Spleen (tissue), 11 donors: ENCODE results near the gene CASP5. TPM values are rescaled to one million over a fixed set of nuclear protein-coding genes. Genes with fewer than 3 reads are reported as not detected.
A peak's percentile ranks its signal among the peaks of the same experiment; 100 is the strongest.

Experiments
- DNase-seq: peaks from one replicate; pipeline ENCODE4 v3.0.0-alpha.2; 2020
- H3K27ac ChIP-seq, 8 donors: fragments of 200-600 bp; sonication (generic) in 7 of 8; 1 replicate in 4 of 8; 2 replicates in 4 of 8; pipeline versions ENCODE4 v1.5.0 to v1.8.0; 2016 to 2021; ENCODE audit warnings: inconsistent platforms in 4 of 8, mild to moderate bottlenecking in 4 of 8, moderate library complexity in 1 of 8
- H3K27me3 ChIP-seq, 7 donors: fragments of 200-600 bp; sonication (generic) in 6 of 7; replicated peaks in 1 of 7; 1 replicate in 4 of 7; 2 replicates in 3 of 7; pipeline versions ENCODE4 v1.5.0 to v1.8.0; 2016 to 2021; ENCODE audit warnings: inconsistent platforms in 3 of 7, mild to moderate bottlenecking in 1 of 7
- H3K36me3 ChIP-seq, 6 donors: fragments of 200-600 bp; sonication (generic) in 5 of 6; 1 replicate in 4 of 6; 2 replicates in 2 of 6; pipeline versions ENCODE4 v1.5.0 to v1.8.0; 2016 to 2021; ENCODE audit warnings: inconsistent platforms in 2 of 6
- H3K4me1 ChIP-seq, 6 donors: fragments of 200-600 bp; sonication (generic) in 5 of 6; 1 replicate in 3 of 6; 2 replicates in 3 of 6; pipeline versions ENCODE4 v1.5.0 to v1.8.0; 2016 to 2021; ENCODE audit warnings: inconsistent platforms in 3 of 6
- H3K4me3 ChIP-seq, 8 donors: fragments of 200-600 bp; sonication (generic) in 7 of 8; 1 replicate in 4 of 8; 2 replicates in 4 of 8; pipeline versions ENCODE4 v1.5.0 to v1.8.0; 2016 to 2021; ENCODE audit warnings: inconsistent platforms in 4 of 8, mild to moderate bottlenecking in 4 of 8, moderate library complexity in 2 of 8
- H3K9me3 ChIP-seq, 8 donors: fragments of 200-600 bp; sonication (generic) in 7 of 8; 1 replicate in 4 of 8; 2 replicates in 4 of 8; pipeline versions ENCODE4 v1.5.0 to v1.8.0; 2016 to 2021; ENCODE audit warnings: inconsistent platforms in 4 of 8
- CTCF ChIP-seq, 11 experiments: fragments of 200-600 bp in 7 of 11; fragments of 450-650 bp in 4 of 11; sonication (generic) in 4 of 11; IDR thresholded peaks in 8 of 11; conservative IDR thresholded peaks in 3 of 11; 1 replicate in 7 of 11; 2 replicates in 4 of 11; pipeline versions ENCODE4 v1.4.0 to v1.8.0; 2016 to 2021; ENCODE audit warnings: antibody characterized with exemption in 11 of 11, inconsistent platforms in 4 of 11, mild to moderate bottlenecking in 1 of 11
- POLR2A ChIP-seq, 3 donors: fragments of 450-650 bp; IDR thresholded peaks; one replicate each; pipeline ENCODE4 v1.5.1; 2017; ENCODE audit warnings: antibody characterized with exemption in 3 of 3, mild to moderate bottlenecking in 1 of 3
- POLR2AphosphoS5 ChIP-seq, 3 donors: sonication (generic); formaldehyde crosslinking; IDR thresholded peaks; one replicate each; pipeline ENCODE4 v1.5.1; 2017; ENCODE audit warnings: antibody characterized with exemption in 3 of 3
- WGBS, 5 donors: extraction: QIAGEN DNeasy Blood & Tissue Kit in 3 of 5; methylation state at CpG; one replicate each; pipeline versions ENCODE4 v1.1.5 to v1.1.7; 2013 to 2018; 5-methylcytosine and 5-hydroxymethylcytosine counted together
- intact Hi-C: fragments of 100-400 bp; cut with DNase I; formaldehyde crosslinking; loops from one replicate; pipeline ENCODE4 v1.15.0; 2023; ENCODE audit warnings: low total_unique reads
- polyA plus RNA-seq, 3 donors: library from polyadenylated mRNA; stranded (reverse); fragments of 200-250 nt; gene quantifications; one replicate each; pipeline ENCODE4 v1.2.1, GENCODE V29; 2013
- total RNA-seq, 7 donors: library from RNA; depleted of rRNA in 3 of 7; stranded (reverse); fragments of >200 nt in 3 of 7; fragmentation: NEBNext Ultra II Directional in 4 of 7; extraction: Animal tissue kit (Norgen Biotek cat#: 25700) in 4 of 7; gene quantifications; one replicate each; pipeline versions ENCODE4 v1.1.0 to v1.2.1, GENCODE V29; 2016 to 2021
- donor health status: healthy with polysubstance abuse.
- donor health status: DM: no; HTN: no; CAD: no; lungs with moderate emphysema.
- donor health status: DM: no; HTN: no; CAD: no.
- donor health status: Bipolar disorder and iron deficiency.
- donor health status: healthy.
- donor health status: DM: no; HTN: no; CAD: no.
- donor health status: DM: yes; HTN: yes; CAD: no.

Gene CASP5
- total and polyA plus RNA-seq, 10 donors: 1.4 to 12.5 (median 3.1) TPM

DNA sequence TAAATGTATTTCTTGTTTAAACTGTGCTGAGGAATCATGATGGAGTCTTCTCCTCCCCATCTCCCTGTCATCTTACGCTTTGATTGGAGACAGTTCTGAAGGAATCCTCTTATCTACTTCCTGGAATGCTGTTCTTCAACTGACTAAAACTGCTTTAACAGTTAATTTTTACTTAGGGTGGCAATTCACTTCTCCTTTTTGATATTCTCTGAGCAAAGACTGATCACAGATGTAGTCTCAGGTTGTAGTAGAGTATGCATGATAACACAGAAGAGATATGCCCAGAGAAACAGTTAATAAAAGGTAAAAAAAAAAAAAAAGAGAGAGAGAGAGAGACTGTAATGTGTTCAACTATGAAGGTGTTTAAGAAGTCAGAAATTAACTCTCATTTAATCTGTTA lies 1.4 kb upstream of the CASP5 start:
- Histone ChIP-seq H3K4me3 (no peak overlapping the region), H3K27ac (peak overlapping the region in 2 of 8 donors; percentile 0 to 61), H3K27me3 (no peaks in the 10 kb centered on the region), H3K4me1 (peaks cover 3 to 51% (median 21%) of the 10 kb centered on the region in 6 donors), H3K36me3 (peaks cover 2 to 55% (median 35%) of the 10 kb centered on the region in 6 donors), H3K9me3 (peaks cover 0 to 5% (median 0%) of the 10 kb centered on the region in 8 donors)
- TF ChIP-seq POLR2AphosphoS5 (IDR thresholded peaks at IDR 0.05) (no peak), CTCF (IDR thresholded peaks at IDR 0.05 in 8 of 11, conservative IDR thresholded peaks at IDR 0.05 in 3 of 11) (no peak), POLR2A (IDR thresholded peaks at IDR 0.05) (no peak)
- intact Hi-C loops: no loop called here
- 48 to 89% (median 84%) methylated on average over 1 of the region's 1 CpG for WGBS, 5 donors
- no peak for DNase-seq

DNA sequence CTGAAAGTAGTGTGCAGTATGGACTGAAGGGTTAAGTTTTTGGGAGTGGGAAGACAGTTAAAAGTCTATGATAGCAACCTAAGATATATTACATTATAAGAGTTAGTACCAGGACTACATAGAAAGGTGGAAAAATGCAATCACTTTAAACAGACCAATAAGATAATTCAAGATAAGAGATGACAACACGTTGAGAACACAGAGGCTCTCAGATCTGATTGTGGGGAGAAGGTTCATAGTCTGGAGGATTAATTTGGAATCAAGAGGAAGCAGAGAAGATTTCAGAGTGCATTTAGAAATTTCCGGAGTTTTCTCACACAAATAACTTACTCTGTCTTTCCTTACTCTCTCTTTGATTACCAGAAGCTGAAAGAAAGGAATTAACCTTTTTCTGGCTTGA lies 441 bp downstream of the CASP5 start:
- H3K4me1 ChIP-seq: peaks cover 3 to 35% (median 14%) of the 10 kb centered on the region in 6 donors
- no peak overlapping the region for H3K4me3 ChIP-seq

GRCh38 chr11:105007463-105007862 lies 15.5 kb downstream of the CASP5 start:
- DNase-seq: no peak
- Histone ChIP-seq H3K4me3 (no peak overlapping the region), H3K36me3 (no peaks in the 10 kb centered on the region), H3K27ac (no peak overlapping the region), H3K4me1 (no peaks in the 10 kb centered on the region), H3K9me3 (no peaks in the 10 kb centered on the region), H3K27me3 (no peaks in the 10 kb centered on the region)
- TF ChIP-seq CTCF (IDR thresholded peaks at IDR 0.05 in 8 of 11, conservative IDR thresholded peaks at IDR 0.05 in 3 of 11) (no peak), POLR2AphosphoS5 (IDR thresholded peaks at IDR 0.05) (no peak)
- intact Hi-C loops: loop anchor here (10.0 kb wide), 1 partner anchor 403 kb away; no protein-coding TSS in a partner anchor

More for the DNA sequence above, 441 bp downstream of the CASP5 start:
- TF ChIP-seq POLR2A (IDR thresholded peaks at IDR 0.05) (no peak), CTCF (IDR thresholded peaks at IDR 0.05 in 8 of 11, conservative IDR thresholded peaks at IDR 0.05 in 3 of 11) (no peak), POLR2AphosphoS5 (IDR thresholded peaks at IDR 0.05) (no peak)
- WGBS, 5 donors: 22 to 44% (median 42%) methylated on average over 2 of the region's 2 CpGs
- H3K27ac ChIP-seq: peak overlapping the region in 3 of 8 donors; percentile 53 to 61 (median 54)
- H3K36me3 ChIP-seq: peaks cover 0 to 36% (median 21%) of the 10 kb centered on the region in 6 donors
- intact Hi-C loops: no loop called here
- H3K27me3 ChIP-seq: no peaks in the 10 kb centered on the region
- no peak for DNase-seq
- peaks cover 0 to 5% (median 0%) of the 10 kb centered on the region in 8 donors for H3K9me3 ChIP-seq

GRCh38 chr11:105005451-105005845 lies 17.5 kb downstream of the CASP5 start:
- TF ChIP-seq POLR2A (IDR thresholded peaks at IDR 0.05): no peak
- TF ChIP-seq POLR2AphosphoS5 (IDR thresholded peaks at IDR 0.05): no peak
- no peak for TF ChIP-seq CTCF (IDR thresholded peaks at IDR 0.05 in 8 of 11, conservative IDR thresholded peaks at IDR 0.05 in 3 of 11)
- DNase-seq: no peak
- Histone ChIP-seq H3K4me3 (no peak overlapping the region), H3K36me3 (no peaks in the 10 kb centered on the region), H3K4me1 (peaks cover 0 to 4% (median 2%) of the 10 kb centered on the region in 6 donors), H3K9me3 (no peaks in the 10 kb centered on the region), H3K27me3 (no peaks in the 10 kb centered on the region), H3K27ac (no peak overlapping the region)
- WGBS, 5 donors: 72 to 98% (median 91%) methylated on average over 3 of the region's 3 CpGs
- intact Hi-C loops: loop anchor here (10.0 kb wide), 1 partner anchor 401 kb away; no protein-coding TSS in a partner anchor
